MM.1S (cell line): Measurements from ENCODE around the gene ZYX.
"Not testable (repeated sequence)": the region's sequence is repeated elsewhere in the genome, so short reads cannot be mapped to it uniquely, and the experiment has no call there.

ENCODE experiments used
- DNase-seq: peaks from one replicate; pipeline ENCODE4 v3.0.0-alpha.2; 2015
- H2AFZ ChIP-seq: fragments of 300-600 bp; sonication (generic); 2 replicates; pipeline ENCODE4 v1.6.0; 2016; ENCODE audit warnings: antibody characterized with exemption, low read length
- H3F3A ChIP-seq: fragments of 300-600 bp; sonication (generic); 2 replicates; pipeline ENCODE4 v1.6.1; 2016; ENCODE audit warnings: mild to moderate bottlenecking, antibody characterized with exemption, low read length, moderate library complexity, mixed read lengths; ENCODE audit not compliant: insufficient read depth
- H3K27ac ChIP-seq: fragments of 300-600 bp; sonication (generic); 2 replicates; pipeline ENCODE4 v1.5.1; 2016; ENCODE audit warnings: mild to moderate bottlenecking, low read length
- H3K27me3 ChIP-seq: fragments of 300-600 bp; sonication (generic); replicated peaks from 2 replicates; pipeline ENCODE4 v1.6.0; 2016; ENCODE audit warnings: low read length; ENCODE audit not compliant: insufficient read depth
- H3K36me3 ChIP-seq: fragments of 300-600 bp; sonication (generic); replicated peaks from 2 replicates; pipeline ENCODE4 v1.6.1; 2016; ENCODE audit warnings: mild to moderate bottlenecking, low read length, mixed read lengths; ENCODE audit not compliant: insufficient read depth
- H3K4me1 ChIP-seq: fragments of 300-600 bp; sonication (generic); 2 replicates; pipeline ENCODE4 v1.6.1; 2016; ENCODE audit warnings: low read length, mixed read lengths
- H3K4me2 ChIP-seq: fragments of 300-600 bp; sonication (generic); 2 replicates; pipeline ENCODE4 v1.6.0; 2016; ENCODE audit warnings: low read depth, low read length
- H3K4me3 ChIP-seq: fragments of 300-600 bp; sonication (generic); 2 replicates; pipeline ENCODE4 v1.5.1; 2016; ENCODE audit warnings: low read length, mixed read lengths
- H3K79me2 ChIP-seq: fragments of 300-600 bp; sonication (generic); 2 replicates; pipeline ENCODE4 v1.6.1; 2016; ENCODE audit warnings: mixed run types, low read length, mixed read lengths
- H3K9ac ChIP-seq: fragments of 300-600 bp; sonication (generic); 2 replicates; pipeline ENCODE4 v1.6.1; 2016; ENCODE audit warnings: low read length, mixed read lengths
- H3K9me2 ChIP-seq: fragments of 300-600 bp; sonication (generic); replicated peaks from 2 replicates; pipeline ENCODE4 v1.6.1; 2016; ENCODE audit warnings: mild to moderate bottlenecking, low read length, mixed read lengths; ENCODE audit not compliant: insufficient read depth
- H3K9me3 ChIP-seq: fragments of 300-600 bp; sonication (generic); replicated peaks from 2 replicates; pipeline ENCODE4 v1.6.1; 2016; ENCODE audit warnings: mild to moderate bottlenecking, low read length, mixed read lengths; ENCODE audit not compliant: insufficient read depth
- H4K20me1 ChIP-seq: fragments of 300-600 bp; sonication (generic); 2 replicates; pipeline ENCODE4 v1.6.1; 2016; ENCODE audit warnings: mild to moderate bottlenecking, low read length, moderate library complexity, mixed read lengths; ENCODE audit not compliant: insufficient read depth
- EZH2 ChIP-seq: fragments of 300-600 bp; sonication (generic); optimal IDR thresholded peaks from 2 replicates; pipeline ENCODE3; 2017; ENCODE audit warnings: low read depth, mild to moderate bottlenecking, antibody characterized with exemption, low read length, mixed read lengths
- EZH2phosphoT487 ChIP-seq: fragments of 300-600 bp; sonication (generic); IDR thresholded peaks from 2 replicates; pipeline ENCODE4 v1.6.1; 2018; ENCODE audit warnings: antibody characterized with exemption, low read length
- TF ChIP-seq, protein P1 (sequence below): fragments of 300-600 bp; sonication (generic); IDR thresholded peaks from 2 replicates; pipeline ENCODE4 v1.5.1; 2016; ENCODE audit warnings: antibody characterized with exemption, low read length, mixed read lengths

ZYX gene

DNA sequence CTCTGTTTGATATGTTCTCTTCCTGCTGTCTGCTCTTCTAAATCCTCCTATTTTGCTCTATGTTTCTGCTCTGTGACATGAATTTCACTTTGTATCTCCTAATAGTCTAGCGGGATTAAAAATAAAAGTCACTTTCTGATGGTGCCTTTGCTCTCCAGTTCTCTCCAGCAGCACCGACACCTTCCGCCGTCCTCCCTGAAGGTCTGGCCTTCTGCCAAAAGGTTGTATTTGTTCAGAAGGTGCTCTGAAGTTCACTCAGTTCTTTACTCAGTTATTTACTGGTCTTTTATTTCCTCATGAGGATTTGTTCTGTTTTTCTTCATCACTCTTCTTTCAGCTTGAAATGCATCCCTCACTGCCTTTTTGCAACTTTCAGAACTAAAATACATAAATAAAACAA is 38.7 kb downstream of the ZYX start:
- no peaks in the 10 kb centered on the region for H4K20me1 ChIP-seq
- no peak overlapping the region for H3K9ac ChIP-seq
- H3F3A ChIP-seq, result no peaks in the 10 kb centered on the region
- no peak overlapping the region for H3K27ac ChIP-seq
- H3K79me2 ChIP-seq, result no peaks in the 10 kb centered on the region
- H3K9me3 ChIP-seq, result no peaks in the 10 kb centered on the region
- H3K4me2 ChIP-seq, result no peak overlapping the region
- no peak overlapping the region for H2AFZ ChIP-seq
- no peak overlapping the region for H3K4me3 ChIP-seq
- H3K9me2 ChIP-seq, result no peaks in the 10 kb centered on the region
- TF ChIP-seq EZH2phosphoT487 (no peak), EZH2 (no peak)
- TF ChIP-seq, protein P1, sequence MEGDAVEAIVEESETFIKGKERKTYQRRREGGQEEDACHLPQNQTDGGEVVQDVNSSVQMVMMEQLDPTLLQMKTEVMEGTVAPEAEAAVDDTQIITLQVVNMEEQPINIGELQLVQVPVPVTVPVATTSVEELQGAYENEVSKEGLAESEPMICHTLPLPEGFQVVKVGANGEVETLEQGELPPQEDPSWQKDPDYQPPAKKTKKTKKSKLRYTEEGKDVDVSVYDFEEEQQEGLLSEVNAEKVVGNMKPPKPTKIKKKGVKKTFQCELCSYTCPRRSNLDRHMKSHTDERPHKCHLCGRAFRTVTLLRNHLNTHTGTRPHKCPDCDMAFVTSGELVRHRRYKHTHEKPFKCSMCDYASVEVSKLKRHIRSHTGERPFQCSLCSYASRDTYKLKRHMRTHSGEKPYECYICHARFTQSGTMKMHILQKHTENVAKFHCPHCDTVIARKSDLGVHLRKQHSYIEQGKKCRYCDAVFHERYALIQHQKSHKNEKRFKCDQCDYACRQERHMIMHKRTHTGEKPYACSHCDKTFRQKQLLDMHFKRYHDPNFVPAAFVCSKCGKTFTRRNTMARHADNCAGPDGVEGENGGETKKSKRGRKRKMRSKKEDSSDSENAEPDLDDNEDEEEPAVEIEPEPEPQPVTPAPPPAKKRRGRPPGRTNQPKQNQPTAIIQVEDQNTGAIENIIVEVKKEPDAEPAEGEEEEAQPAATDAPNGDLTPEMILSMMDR, result no peak
- H3K4me1 ChIP-seq, result no peaks in the 10 kb centered on the region
- DNase-seq, result no peak
- H3K27me3 ChIP-seq, result no peaks in the 10 kb centered on the region
- H3K36me3 ChIP-seq, result no peaks in the 10 kb centered on the region

DNA sequence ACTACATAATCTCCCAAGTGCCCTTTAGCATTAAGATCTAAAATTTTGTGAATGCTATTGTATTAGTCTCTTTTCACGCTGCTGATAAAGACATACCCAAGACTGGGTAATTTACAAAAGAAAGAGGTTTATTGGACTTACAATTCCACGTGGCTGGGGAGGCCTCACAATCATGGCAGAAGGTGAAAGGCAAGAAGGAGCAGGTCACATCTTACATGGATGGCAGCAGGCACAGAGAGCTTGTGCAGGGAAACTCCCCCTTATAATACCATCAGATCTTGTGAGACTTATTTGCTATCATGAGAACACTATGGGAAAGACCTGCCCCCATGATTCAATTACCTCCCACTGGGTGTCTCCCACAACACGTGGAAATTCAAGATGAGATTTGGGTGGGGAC is 39.5 kb downstream of the ZYX start:
- H3K79me2 ChIP-seq, result not testable (repeated sequence)

DNA sequence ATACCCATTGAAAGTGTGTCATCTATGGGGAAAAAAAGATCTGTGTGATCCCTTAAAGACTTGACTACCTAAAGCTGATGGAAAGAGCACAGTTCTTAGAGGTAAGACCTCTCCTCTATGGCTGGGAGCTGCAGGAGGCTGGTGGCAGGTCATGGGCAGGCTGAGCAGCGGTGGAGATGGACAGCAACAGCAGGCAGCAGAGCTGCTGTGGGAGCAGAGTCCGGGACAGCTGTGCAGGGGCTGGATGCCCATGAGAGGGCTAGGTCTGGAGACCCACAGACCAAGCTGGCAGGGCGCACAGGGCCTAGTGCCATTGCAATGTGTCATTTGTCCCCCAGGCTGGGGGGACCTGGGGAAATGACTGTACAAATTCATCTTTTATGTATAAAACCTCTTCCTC is 40.9 kb downstream of the ZYX start:
- H3K9me2 ChIP-seq, result no peaks in the 10 kb centered on the region

More for the DNA sequence above, 39.5 kb downstream of the ZYX start:
- not testable (repeated sequence) for H3K36me3 ChIP-seq, DNase-seq, H3K4me3 ChIP-seq, H3K9me2 ChIP-seq, H3K27ac ChIP-seq, H3K4me1 ChIP-seq, H3F3A ChIP-seq, H4K20me1 ChIP-seq, H2AFZ ChIP-seq, H3K9ac ChIP-seq, H3K27me3 ChIP-seq, H3K9me3 ChIP-seq, H3K4me2 ChIP-seq

DNA sequence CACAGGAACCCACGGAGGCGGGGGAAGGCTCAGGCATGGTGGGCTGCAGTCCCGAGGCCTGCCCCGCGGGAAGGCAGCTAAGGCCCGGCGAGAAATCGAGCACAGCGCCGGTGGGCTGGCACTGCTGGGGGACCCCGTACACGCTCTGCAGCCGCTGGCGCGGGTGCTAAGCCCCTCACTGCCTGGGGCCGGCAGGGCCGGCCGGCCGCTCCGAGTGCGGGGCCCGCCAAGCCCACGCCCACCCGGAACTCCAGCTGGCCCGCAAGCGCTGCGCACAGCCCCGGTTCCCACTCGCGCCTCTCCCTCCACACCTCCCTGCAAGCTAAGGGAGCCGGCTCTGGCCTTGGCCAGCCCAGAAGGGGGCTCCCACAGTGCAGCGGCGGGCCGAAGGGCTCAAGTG is 43.3 kb downstream of the ZYX start:
- not testable (repeated sequence) for H3K9me2 ChIP-seq, H3K79me2 ChIP-seq, H3K9ac ChIP-seq, H3K27me3 ChIP-seq, DNase-seq, H3K4me1 ChIP-seq, H3K9me3 ChIP-seq, H4K20me1 ChIP-seq, H3K36me3 ChIP-seq, H3K4me2 ChIP-seq, H3K4me3 ChIP-seq, H2AFZ ChIP-seq, H3F3A ChIP-seq, H3K27ac ChIP-seq

More for the DNA sequence above, 40.9 kb downstream of the ZYX start:
- TF ChIP-seq EZH2, result no peak
- TF ChIP-seq EZH2phosphoT487, result no peak
- TF ChIP-seq, protein P1, result no peak
- no peaks in the 10 kb centered on the region for H3K36me3 ChIP-seq
- no peak overlapping the region for H3K4me2 ChIP-seq
- no peak overlapping the region for H3K27ac ChIP-seq
- H3F3A ChIP-seq, result no peaks in the 10 kb centered on the region
- no peaks in the 10 kb centered on the region for H3K79me2 ChIP-seq
- H3K9me3 ChIP-seq, result no peaks in the 10 kb centered on the region
- DNase-seq, result no peak
- H3K4me3 ChIP-seq, result no peak overlapping the region
- H2AFZ ChIP-seq, result no peak overlapping the region
- H4K20me1 ChIP-seq, result no peaks in the 10 kb centered on the region
- no peaks in the 10 kb centered on the region for H3K27me3 ChIP-seq
- no peak overlapping the region for H3K9ac ChIP-seq
- H3K4me1 ChIP-seq, result no peaks in the 10 kb centered on the region
